GM12865 (cell line): ENCODE measurements around the gene REC114.
"Not testable (repeated sequence)": the region's sequence is repeated elsewhere in the genome, so short reads cannot be mapped to it uniquely, and the experiment has no call there.

ENCODE experiments used
- DNase-seq: peaks from one replicate; pipeline ENCODE4 v3.0.0; 2010; ENCODE audit warnings: low read depth
- H3K4me3 ChIP-seq: 2 replicates; pipeline ENCODE4 v1.5.1; 2011; ENCODE audit warnings: mild to moderate bottlenecking, low read depth, low read length, control low read depth
- TF ChIP-seq, protein P1 (sequence below): IDR thresholded peaks from 2 replicates; pipeline ENCODE4 v1.5.1; 2011; ENCODE audit warnings: low read length, control low read depth, low read depth, inconsistent platforms; ENCODE audit not compliant: insufficient read depth; ENCODE audit errors: missing control alignments

Gene REC114, protein sequence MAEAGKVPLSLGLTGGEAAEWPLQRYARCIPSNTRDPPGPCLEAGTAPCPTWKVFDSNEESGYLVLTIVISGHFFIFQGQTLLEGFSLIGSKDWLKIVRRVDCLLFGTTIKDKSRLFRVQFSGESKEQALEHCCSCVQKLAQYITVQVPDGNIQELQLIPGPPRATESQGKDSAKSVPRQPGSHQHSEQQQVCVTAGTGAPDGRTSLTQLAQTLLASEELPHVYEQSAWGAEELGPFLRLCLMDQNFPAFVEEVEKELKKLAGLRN

DNA sequence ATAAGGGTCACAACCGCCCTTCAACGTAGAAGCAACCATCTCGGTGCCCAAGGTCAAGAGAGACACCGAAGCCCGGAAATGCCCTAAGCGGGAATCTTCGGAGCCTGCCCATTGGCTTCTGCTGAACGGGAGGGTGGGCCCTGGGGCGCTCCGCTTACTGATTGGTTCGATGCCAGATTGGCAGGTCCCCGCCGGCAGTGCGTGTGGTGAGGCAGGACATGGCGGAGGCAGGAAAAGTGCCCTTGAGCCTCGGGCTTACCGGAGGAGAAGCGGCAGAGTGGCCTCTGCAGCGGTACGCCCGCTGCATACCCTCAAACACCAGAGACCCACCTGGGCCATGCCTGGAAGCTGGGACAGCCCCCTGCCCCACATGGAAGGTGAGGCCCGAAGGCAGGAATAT, at the start of gene REC114:
Gene REC114 (plus strand): TSS at position 197 of the 400 bp plus-strand sequence. CDS start 22 bp downstream, at position 219.
- no peak for DNase-seq
- H3K4me3 ChIP-seq = no peak within 1 kb of the TSS
- TF ChIP-seq, protein P1, sequence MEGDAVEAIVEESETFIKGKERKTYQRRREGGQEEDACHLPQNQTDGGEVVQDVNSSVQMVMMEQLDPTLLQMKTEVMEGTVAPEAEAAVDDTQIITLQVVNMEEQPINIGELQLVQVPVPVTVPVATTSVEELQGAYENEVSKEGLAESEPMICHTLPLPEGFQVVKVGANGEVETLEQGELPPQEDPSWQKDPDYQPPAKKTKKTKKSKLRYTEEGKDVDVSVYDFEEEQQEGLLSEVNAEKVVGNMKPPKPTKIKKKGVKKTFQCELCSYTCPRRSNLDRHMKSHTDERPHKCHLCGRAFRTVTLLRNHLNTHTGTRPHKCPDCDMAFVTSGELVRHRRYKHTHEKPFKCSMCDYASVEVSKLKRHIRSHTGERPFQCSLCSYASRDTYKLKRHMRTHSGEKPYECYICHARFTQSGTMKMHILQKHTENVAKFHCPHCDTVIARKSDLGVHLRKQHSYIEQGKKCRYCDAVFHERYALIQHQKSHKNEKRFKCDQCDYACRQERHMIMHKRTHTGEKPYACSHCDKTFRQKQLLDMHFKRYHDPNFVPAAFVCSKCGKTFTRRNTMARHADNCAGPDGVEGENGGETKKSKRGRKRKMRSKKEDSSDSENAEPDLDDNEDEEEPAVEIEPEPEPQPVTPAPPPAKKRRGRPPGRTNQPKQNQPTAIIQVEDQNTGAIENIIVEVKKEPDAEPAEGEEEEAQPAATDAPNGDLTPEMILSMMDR = no peak

DNA sequence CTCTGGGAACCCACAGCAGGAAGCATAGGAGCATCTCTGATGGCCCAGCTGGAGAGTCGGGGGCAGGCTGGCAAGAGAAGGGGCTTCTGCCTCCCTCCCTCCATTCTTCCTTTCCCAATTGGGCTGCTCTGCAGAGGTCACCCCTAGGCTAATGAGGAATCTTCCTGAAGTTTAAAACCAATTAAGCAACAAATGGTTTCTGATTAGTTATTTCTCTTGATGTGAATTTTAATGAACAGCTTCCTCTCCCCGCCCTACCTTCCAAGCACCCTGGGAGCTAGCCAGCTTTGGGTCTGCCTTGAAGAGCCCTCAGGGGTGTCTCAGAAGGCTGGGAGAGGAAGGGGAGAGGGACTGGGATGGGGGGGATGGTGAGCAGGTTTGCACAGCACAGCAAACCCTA, 49.6 kb upstream of the REC114 start:
- no peak for DNase-seq
- TF ChIP-seq, protein P1 = no peak

DNA sequence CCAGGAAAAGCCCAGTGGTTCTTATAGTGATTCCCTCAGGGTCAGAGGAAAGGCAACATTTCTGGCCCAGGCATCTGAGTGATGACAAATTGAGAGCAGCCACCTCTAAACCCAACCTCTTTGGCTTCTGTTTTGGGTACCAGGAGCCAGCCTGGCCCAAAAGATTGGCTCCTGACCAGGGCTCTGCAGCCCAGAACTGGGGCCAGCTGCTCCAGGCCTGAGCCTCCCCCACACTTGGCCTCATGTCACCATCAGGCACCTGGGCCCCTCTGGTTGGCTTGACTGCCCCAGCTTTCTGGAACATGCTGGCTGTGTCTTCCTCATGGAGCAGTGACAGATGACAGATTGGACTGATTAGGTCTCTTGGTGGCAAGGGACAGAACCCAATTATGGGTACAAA, 48.2 kb upstream of the REC114 start:
- TF ChIP-seq, protein P1 = no peak
- no peak overlapping the region for H3K4me3 ChIP-seq
- DNase-seq = no peak

More for the DNA sequence above, 49.6 kb upstream of the REC114 start:
- no peak overlapping the region for H3K4me3 ChIP-seq

DNA sequence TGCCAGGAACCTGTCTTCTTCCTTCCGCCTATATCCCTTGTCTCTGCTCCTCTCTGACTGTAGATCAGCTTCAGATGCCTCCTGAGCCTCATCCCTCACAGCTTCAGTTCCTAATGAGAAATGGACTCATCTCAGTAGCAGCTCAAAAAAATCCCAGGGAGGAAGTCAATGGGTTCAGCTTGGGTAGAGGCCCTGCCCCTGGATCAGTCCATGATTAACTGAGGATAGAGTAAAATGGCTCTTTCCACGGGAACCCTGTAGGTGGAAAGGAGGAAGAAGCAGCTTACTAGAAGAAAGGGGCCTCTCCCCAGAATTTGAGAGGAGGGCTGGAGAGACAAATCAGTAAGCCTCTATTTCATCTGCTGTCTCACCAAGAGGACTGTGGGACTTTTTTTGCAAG, 47.3 kb upstream of the REC114 start:
- TF ChIP-seq, protein P1 = no peak
- no peak overlapping the region for H3K4me3 ChIP-seq
- DNase-seq = no peak

DNA sequence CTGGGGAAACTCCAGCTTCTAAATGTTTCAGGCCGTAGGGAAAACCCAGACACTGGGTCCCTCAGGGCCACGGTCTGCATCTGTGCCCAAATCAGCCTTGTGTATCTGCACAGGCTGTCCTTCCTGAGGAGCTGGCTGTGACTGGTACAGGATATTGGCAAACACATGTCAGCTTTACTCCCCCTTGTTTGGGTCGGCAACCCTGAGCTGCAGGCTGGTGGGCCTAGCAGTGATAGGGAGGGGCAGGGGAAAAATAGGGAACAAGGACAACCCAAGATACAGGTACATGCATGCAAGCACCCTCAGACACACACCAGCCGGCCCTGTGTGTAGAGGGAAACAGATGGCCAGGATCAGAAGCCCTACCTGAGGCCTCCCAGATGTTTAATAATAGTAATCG, 45.5 kb upstream of the REC114 start:
- DNase-seq = no peak
- TF ChIP-seq, protein P1 = no peak
- no peak overlapping the region for H3K4me3 ChIP-seq

DNA sequence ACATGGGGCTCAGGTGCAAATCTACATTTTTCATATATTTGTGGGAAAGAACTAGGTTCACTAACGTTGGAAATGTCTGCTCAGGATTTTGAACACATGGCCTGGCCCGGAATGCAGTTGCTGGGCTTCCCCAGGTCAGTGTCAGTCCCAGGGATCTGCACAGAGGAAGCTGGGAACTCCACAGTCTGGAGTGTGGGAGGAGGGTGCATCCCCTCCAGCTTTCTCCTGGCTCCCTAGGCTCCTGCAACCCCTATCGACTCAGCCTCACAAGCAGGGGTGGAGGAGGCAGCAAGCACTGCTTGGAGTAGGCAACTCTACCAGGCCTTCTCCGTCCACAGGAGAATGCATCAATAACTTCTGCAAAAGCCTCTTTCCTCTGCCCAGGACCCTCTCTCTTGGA, 44.1 kb upstream of the REC114 start:
- no peak for DNase-seq
- TF ChIP-seq, protein P1 = no peak
- H3K4me3 ChIP-seq = no peak overlapping the region

DNA sequence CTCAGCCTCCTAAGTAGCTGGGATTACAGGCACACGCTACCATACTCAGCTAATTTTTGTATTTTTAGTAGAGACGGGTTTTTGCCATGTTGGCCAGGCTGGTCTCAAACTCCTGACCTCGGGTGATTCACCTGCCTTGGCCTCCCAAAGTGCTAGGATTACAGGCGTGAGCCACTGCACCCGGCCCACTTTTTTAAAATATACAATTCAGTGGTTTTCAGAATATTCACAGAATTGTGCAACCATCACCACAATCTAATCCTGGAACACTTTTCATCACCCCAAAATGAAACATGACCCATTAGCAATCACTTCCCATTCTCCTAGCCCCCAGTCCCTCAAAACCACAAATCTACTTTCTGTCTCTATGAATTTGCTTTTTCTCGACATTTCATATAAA, 42.7 kb upstream of the REC114 start:
- not testable (repeated sequence) for DNase-seq, H3K4me3 ChIP-seq
